ENCODE measurements around the gene TRMU. TPM values are rescaled to one million over a fixed set of nuclear protein-coding genes. Genes with fewer than 3 reads are reported as not detected.

Gene TRMU
- total RNA-seq, 1 experiment from 2014 or later, result 90.1 TPM

GRCh38 chr22:46354993-46355305 lies 19.4 kb downstream of the TRMU start:
- no peak overlapping the region for H3K4me3 ChIP-seq (ENCODE audit: low read depth, low read length, poor library complexity, severe bottlenecking)
- H3K9me3 ChIP-seq (ENCODE audit: low read depth, low read length, poor library complexity, severe bottlenecking), result no peaks in the 10 kb centered on the region
- no TSS peak for BruUV-seq (replicated peaks)
- POLR2A ChIA-PET (ENCODE audit: low non-redundant PET), result no interaction called here
- no peak overlapping the region for H3K27ac ChIP-seq (ENCODE audit: low read depth, low read length, poor library complexity, severe bottlenecking)
- no peak for DNase-seq (ENCODE audit: low spot score)
- peaks cover 37% of the 10 kb centered on the region for H3K36me3 ChIP-seq (ENCODE audit: insufficient read depth, low read length, poor library complexity, severe bottlenecking)
- TF ChIP-seq CTCF (conservative IDR thresholded peaks at IDR 0.05; ENCODE audit: low read depth, low read length) (no peak), EZH2 (IDR thresholded peaks at IDR 0.05; ENCODE audit: borderline replicate concordance, low read depth, low read length, poor library complexity, severe bottlenecking) (no peak)
- intact Hi-C loops (cut with micrococcal nuclease; ENCODE audit: unreplicated experiment), result loop anchor here (1.0 kb wide), 1 partner anchor 187 kb away; no protein-coding TSS in a partner anchor
- no peaks in the 10 kb centered on the region for H3K27me3 ChIP-seq (replicated peaks; ENCODE audit: insufficient read depth, low read depth, low read length, poor library complexity)
- CTCF ChIA-PET, result interaction anchor here (0.5 to 1.6 kb wide), 3 partner anchors 13 to 351 kb away, joined by 3 to 4 read pairs (median 3); no protein-coding TSS in a partner anchor
- H3K4me1 ChIP-seq (ENCODE audit: insufficient read depth, low read length, poor library complexity, severe bottlenecking), result peaks cover 12% of the 10 kb centered on the region

- Histone ChIP-seq H3K36me3 (ENCODE audit: insufficient read depth, low read length, poor library complexity, severe bottlenecking) (peaks cover 32% of the 10 kb centered on the region), H3K27ac (ENCODE audit: low read depth, low read length, poor library complexity, severe bottlenecking) (no peak overlapping the region), H3K27me3 (replicated peaks; ENCODE audit: insufficient read depth, low read depth, low read length, poor library complexity) (no peaks in the 10 kb centered on the region), H3K9me3 (ENCODE audit: low read depth, low read length, poor library complexity, severe bottlenecking) (no peaks in the 10 kb centered on the region), H3K4me3 (ENCODE audit: low read depth, low read length, poor library complexity, severe bottlenecking) (no peak overlapping the region), H3K4me1 (ENCODE audit: insufficient read depth, low read length, poor library complexity, severe bottlenecking) (peaks cover 12% of the 10 kb centered on the region)
- intact Hi-C loops (cut with micrococcal nuclease; ENCODE audit: unreplicated experiment), result loop anchor here (1.0 kb wide), 1 partner anchor 187 kb away; no protein-coding TSS in a partner anchor
- DNase-seq (ENCODE audit: low spot score), result peak; percentile 81
- no TSS peak for BruUV-seq (replicated peaks)
- TF ChIP-seq EZH2 (IDR thresholded peaks at IDR 0.05; ENCODE audit: borderline replicate concordance, low read depth, low read length, poor library complexity, severe bottlenecking), result no peak
- peak; percentile 89 for TF ChIP-seq CTCF (conservative IDR thresholded peaks at IDR 0.05; ENCODE audit: low read depth, low read length)
- ChIA-PET POLR2A (ENCODE audit: low non-redundant PET) (no interaction called here), CTCF (interaction anchor here (0.5 to 1.6 kb wide), 3 partner anchors 12 to 351 kb away, joined by 3 to 4 read pairs (median 3); no protein-coding TSS in a partner anchor)
These were observed 20.0 kb downstream of the TRMU start for GRCh38 chr22:46355369-46355995.

GRCh38 chr22:46355996-46356471 lies 20.5 kb downstream of the TRMU start:
- Histone ChIP-seq H3K4me3 (ENCODE audit: low read depth, low read length, poor library complexity, severe bottlenecking) (no peak overlapping the region), H3K9me3 (ENCODE audit: low read depth, low read length, poor library complexity, severe bottlenecking) (no peaks in the 10 kb centered on the region), H3K27me3 (replicated peaks; ENCODE audit: insufficient read depth, low read depth, low read length, poor library complexity) (no peaks in the 10 kb centered on the region), H3K4me1 (ENCODE audit: insufficient read depth, low read length, poor library complexity, severe bottlenecking) (peaks cover 12% of the 10 kb centered on the region), H3K27ac (ENCODE audit: low read depth, low read length, poor library complexity, severe bottlenecking) (no peak overlapping the region), H3K36me3 (ENCODE audit: insufficient read depth, low read length, poor library complexity, severe bottlenecking) (peaks cover 26% of the 10 kb centered on the region)
- BruUV-seq (replicated peaks), result no TSS peak
- ChIA-PET POLR2A (ENCODE audit: low non-redundant PET) (no interaction called here), CTCF (interaction anchor here (1.0 to 1.6 kb wide), 2 partner anchors 12 to 186 kb away, joined by 3 to 4 read pairs; no protein-coding TSS in a partner anchor)
- TF ChIP-seq CTCF (conservative IDR thresholded peaks at IDR 0.05; ENCODE audit: low read depth, low read length), result no peak
- TF ChIP-seq EZH2 (IDR thresholded peaks at IDR 0.05; ENCODE audit: borderline replicate concordance, low read depth, low read length, poor library complexity, severe bottlenecking), result no peak
- intact Hi-C loops (cut with micrococcal nuclease; ENCODE audit: unreplicated experiment), result loop anchor here (1.0 kb wide), 1 partner anchor 186 kb away; no protein-coding TSS in a partner anchor
- no peak for DNase-seq (ENCODE audit: low spot score)

Measured in A673 (cell line).